ENCODE data around the gene PKD1.
A peak's percentile ranks its signal among the peaks of the same experiment; 100 is the strongest.
"Not testable (repeated sequence)": the region's sequence is repeated elsewhere in the genome, so short reads cannot be mapped to it uniquely, and the experiment has no call there.

The PKD1 gene

GRCh38 chr16:2105769-2106168 is 29.9 kb downstream of the PKD1 start:
- DNase-seq: not testable (repeated sequence)

GRCh38 chr16:2105291-2105690 is 30.4 kb downstream of the PKD1 start:
- DNase-seq: not testable (repeated sequence)

GRCh38 chr16:2104464-2104863 is 31.2 kb downstream of the PKD1 start:
- DNase-seq: not testable (repeated sequence)

- no peak for DNase-seq
Measured at GRCh38 chr16:2102471-2102870, 33.2 kb downstream of the PKD1 start.

GRCh38 chr16:2101581-2101980 is 34.1 kb downstream of the PKD1 start:
- DNase-seq: not testable (repeated sequence)

- not testable (repeated sequence) for DNase-seq
Measured at GRCh38 chr16:2097689-2098088, 38.0 kb downstream of the PKD1 start.

GRCh38 chr16:2096853-2097595 is 38.7 kb downstream of the PKD1 start:
- no peak for DNase-seq

GRCh38 chr16:2095918-2096582 is 39.6 kb downstream of the PKD1 start:
- DNase-seq: no peak

- DNase-seq: no peak
Measured at GRCh38 chr16:2095315-2095853, 40.3 kb downstream of the PKD1 start.

- no peak for DNase-seq
Measured at GRCh38 chr16:2093793-2094192, 41.9 kb downstream of the PKD1 start.

GRCh38 chr16:2092866-2093265 is 42.8 kb downstream of the PKD1 start:
- DNase-seq: no peak

- DNase-seq: no peak
Measured at GRCh38 chr16:2092256-2092620, 43.5 kb downstream of the PKD1 start.

GRCh38 chr16:2091547-2092255 is 44.0 kb downstream of the PKD1 start:
- no peak for DNase-seq

- peak in 1 of 6 experiments; percentile 21 for DNase-seq
Measured at GRCh38 chr16:2090777-2091546, 44.7 kb downstream of the PKD1 start.

GRCh38 chr16:2090481-2090776 is 45.3 kb downstream of the PKD1 start:
- DNase-seq: no peak

GRCh38 chr16:2089706-2090480 is 45.8 kb downstream of the PKD1 start:
- no peak for DNase-seq

GRCh38 chr16:2088759-2089358 is 46.8 kb downstream of the PKD1 start:
- no peak for DNase-seq

GRCh38 chr16:2087748-2088631 is 47.7 kb downstream of the PKD1 start:
- no peak for DNase-seq

- no peak for DNase-seq
Measured at GRCh38 chr16:2086812-2087747, 48.6 kb downstream of the PKD1 start.
